Activated naive CD4-positive, alpha-beta T cell treated with anti-CD3 and anti-CD28 coated beads for 36 hours (primary cell): ENCODE measurements around the gene EPB42. TPM values are rescaled to one million over a fixed set of nuclear protein-coding genes. Genes with fewer than 3 reads are reported as not detected.

Experiments used
- CTCF ChIA-PET: fragments of 350-600 bp; sonication (Branson Sonifier 250); formaldehyde crosslinking; loops from one replicate; lab custom pipeline; 2021; ENCODE audit warnings: antibody characterized with exemption; lab: Charles Lee
- DNase-seq: peaks from one replicate; pipeline ENCODE4 v3.0.0-alpha.2; 2020
- H3K27ac Mint-ChIP-seq: one replicate; pipeline ENCODE4 v1.8.0; 2021; ENCODE audit warnings: mild to moderate bottlenecking, mixed read lengths
- H3K27me3 Mint-ChIP-seq: one replicate; pipeline ENCODE4 v1.8.0; 2021; ENCODE audit warnings: low read depth, mixed read lengths
- H3K36me3 Mint-ChIP-seq: one replicate; pipeline ENCODE4 v1.8.0; 2021; ENCODE audit warnings: low read depth, mixed read lengths
- H3K4me1 Mint-ChIP-seq: one replicate; pipeline ENCODE4 v1.8.0; 2021; ENCODE audit warnings: low read depth, mixed read lengths
- H3K4me3 Mint-ChIP-seq: one replicate; pipeline ENCODE4 v1.8.0; 2021; ENCODE audit warnings: mild to moderate bottlenecking, moderate library complexity, mixed read lengths
- H3K9me3 Mint-ChIP-seq: one replicate; pipeline ENCODE4 v1.8.0; 2021; ENCODE audit warnings: mixed read lengths
- intact Hi-C: fragments of 100-400 bp; cut with micrococcal nuclease; formaldehyde crosslinking; loops from one replicate; pipeline ENCODE4 v1.15.1; 2023
- total RNA-seq, 2 experiments: library from RNA; stranded (reverse); gene quantifications; one replicate each; pipeline ENCODE4 v1.2.3, GENCODE V29; 2021

EPB42 gene
- total RNA-seq, 2 experiments from 2014 or later, result not detected

DNA sequence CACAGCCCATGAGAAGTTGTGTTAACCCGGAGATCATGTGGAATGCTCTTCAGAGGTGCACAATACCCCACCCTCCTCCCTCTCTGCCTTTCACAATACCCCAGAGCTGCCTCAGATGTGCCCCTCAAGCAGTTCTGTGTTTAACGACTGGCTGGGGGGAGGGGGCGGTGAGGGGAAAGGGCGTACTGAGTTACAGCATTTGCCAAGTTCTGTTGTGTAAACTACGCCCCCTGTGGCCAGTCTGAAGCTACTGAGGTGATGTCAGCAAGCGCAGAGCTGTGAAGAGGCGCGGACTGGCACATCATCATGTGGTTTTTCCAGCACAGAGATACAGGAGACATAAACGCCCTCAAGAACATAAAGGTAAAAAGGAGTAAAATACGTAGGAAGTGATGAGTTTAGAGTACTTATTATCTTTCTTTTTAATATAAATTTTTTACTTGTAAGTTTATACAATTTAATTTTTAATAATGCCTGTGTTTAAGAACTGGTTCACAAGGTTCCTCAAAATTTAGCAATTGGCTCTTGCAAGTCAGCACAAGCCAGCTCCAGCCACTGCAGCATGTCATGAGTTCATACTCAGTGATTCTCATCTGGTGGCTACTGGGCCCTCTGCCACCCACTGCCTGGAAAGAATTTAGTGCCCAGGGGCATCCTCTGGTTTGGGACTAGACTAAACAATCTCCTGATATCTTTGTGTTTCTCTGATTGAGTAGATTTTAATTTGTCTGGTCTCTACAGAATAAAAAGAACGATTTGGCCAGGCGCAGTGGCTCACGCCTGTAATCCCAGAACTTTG lies 1.7 kb downstream of the EPB42 start:
- peaks cover 5% of the 10 kb centered on the region for H3K27me3 Mint-ChIP-seq
- peaks cover 3% of the 10 kb centered on the region for H3K9me3 Mint-ChIP-seq
- H3K36me3 Mint-ChIP-seq, result no peaks in the 10 kb centered on the region
- no peak overlapping the region for H3K27ac Mint-ChIP-seq
- peak; percentile 37 for DNase-seq
- CTCF ChIA-PET, result interaction anchor here (1.6 kb wide), 1 partner anchor 66 kb away, joined by 7 read pairs; no protein-coding TSS in a partner anchor
- H3K4me3 Mint-ChIP-seq, result no peak overlapping the region
- intact Hi-C loops, result no loop called here
- no peaks in the 10 kb centered on the region for H3K4me1 Mint-ChIP-seq

DNA sequence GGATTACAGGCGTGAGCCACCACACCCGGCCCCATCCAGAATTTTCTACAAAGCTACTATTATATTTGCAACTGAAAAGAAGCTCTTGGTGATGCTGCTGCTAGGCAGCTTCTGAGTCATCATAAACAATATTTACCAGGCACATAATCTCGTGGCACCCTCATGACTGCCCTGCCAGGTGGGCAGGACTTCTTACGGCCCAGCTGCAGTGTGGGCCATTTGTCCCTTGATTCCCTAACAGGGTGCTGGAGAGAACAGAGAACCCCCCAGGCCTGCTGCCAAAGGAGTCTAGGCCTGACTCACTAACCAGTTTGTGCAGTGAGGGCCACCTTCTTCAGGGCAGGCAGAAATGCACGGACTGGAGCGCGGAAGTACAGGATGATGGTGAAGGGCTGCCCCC lies 4.9 kb downstream of the EPB42 start:
- H3K4me3 Mint-ChIP-seq, result no peak overlapping the region
- H3K9me3 Mint-ChIP-seq, result peaks cover 3% of the 10 kb centered on the region
- no peaks in the 10 kb centered on the region for H3K36me3 Mint-ChIP-seq
- H3K27me3 Mint-ChIP-seq, result peaks cover 5% of the 10 kb centered on the region
- no peak for DNase-seq
- CTCF ChIA-PET, result interaction anchor here (0.6 to 2.0 kb wide), 4 partner anchors 10 to 156 kb away, joined by 3 to 9 read pairs (median 3); no protein-coding TSS in a partner anchor
- no peak overlapping the region for H3K27ac Mint-ChIP-seq
- intact Hi-C loops, result no loop called here
- H3K4me1 Mint-ChIP-seq, result no peaks in the 10 kb centered on the region

DNA sequence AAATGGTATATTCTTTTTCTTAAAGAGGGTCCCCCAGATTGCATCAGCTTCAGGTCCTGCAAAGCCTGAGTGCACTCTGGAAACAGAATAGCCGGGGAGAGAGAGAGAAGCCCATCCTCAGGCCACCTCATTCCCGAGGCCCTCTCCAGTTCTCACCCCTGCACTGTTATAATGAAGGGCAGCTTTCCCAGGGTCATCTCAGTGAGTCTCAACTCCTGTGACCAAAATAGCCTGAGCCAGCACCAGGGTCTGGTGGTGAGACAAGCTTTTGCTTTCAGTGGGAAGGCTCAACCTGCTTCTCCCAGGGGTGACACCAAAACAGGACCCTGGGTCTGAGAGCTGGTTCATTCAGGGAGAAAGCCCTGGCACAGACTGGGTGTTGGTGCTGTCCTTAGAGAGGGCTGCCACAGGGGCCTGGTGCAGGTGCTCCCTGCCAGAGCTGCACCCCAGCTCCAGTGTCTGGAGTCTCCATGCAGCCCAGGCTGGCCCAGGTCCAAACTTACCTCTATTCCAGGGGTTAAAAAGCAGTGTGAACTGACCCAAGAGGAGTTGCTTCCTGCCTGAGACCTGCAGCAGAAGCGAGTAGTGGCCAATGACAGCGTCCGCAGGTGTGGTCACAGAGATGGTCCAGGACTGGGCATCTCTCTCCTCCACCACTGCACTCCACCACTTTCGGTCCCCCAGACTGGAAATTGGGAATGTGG lies 6.1 kb downstream of the EPB42 start:
- intact Hi-C loops, result no loop called here
- CTCF ChIA-PET, result interaction anchor here (1.0 to 1.1 kb wide), 2 partner anchors 10 to 15 kb away, joined by 5 read pairs; no protein-coding TSS in a partner anchor
- Mint-ChIP-seq H3K4me3 (no peak overlapping the region), H3K27ac (no peak overlapping the region), H3K4me1 (no peaks in the 10 kb centered on the region), H3K27me3 (no peaks in the 10 kb centered on the region), H3K9me3 (peaks cover 3% of the 10 kb centered on the region), H3K36me3 (no peaks in the 10 kb centered on the region)
- DNase-seq, result no peak

DNA sequence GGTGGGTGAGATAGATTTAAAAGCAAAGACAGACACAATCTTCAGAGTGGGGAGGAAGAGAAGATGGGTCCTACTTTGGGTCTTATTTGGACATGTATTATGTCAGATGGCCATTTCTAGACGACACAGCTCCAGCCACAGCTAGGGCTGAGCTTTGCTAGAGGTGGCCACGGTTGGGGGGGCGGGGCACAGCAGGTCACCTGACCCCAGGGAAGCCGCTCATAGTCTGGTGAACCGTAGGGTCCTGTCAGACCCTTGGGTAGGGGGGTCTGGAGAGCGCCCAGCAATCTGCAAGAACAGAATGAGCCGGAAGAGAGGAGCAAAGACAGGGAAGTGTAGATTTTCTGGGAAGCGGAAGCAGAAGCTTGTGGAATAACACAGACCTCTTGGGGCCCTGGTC lies 6.6 kb downstream of the EPB42 start:
- Mint-ChIP-seq H3K4me3 (no peak overlapping the region), H3K27ac (no peak overlapping the region), H3K36me3 (no peaks in the 10 kb centered on the region), H3K4me1 (no peaks in the 10 kb centered on the region), H3K27me3 (no peaks in the 10 kb centered on the region), H3K9me3 (peaks cover 3% of the 10 kb centered on the region)
- CTCF ChIA-PET, result interaction anchor here (1.0 to 1.1 kb wide), 3 partner anchors 10 to 71 kb away, joined by 3 to 5 read pairs (median 5); no protein-coding TSS in a partner anchor
- intact Hi-C loops, result no loop called here
- no peak for DNase-seq

DNA sequence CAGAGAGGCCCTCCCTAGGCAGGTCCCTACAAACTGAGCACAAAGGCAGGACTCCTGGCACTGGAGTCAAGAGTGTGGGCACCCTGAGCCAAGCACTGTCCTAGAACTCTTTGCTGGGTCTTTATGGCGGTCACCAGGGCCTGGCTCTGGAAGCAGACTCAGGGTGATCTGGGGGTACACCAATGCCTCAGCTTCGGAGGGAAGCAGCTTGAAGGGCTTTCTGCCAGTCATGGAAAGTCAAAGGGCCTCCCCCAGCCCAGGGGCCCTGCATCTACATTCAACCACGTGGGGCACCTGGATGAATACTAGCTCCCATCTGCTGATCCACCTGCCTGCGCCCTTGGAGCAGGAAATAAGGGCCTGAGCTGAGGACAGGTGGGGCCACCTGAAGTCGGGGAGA lies 7.4 kb downstream of the EPB42 start:
- no peaks in the 10 kb centered on the region for H3K36me3 Mint-ChIP-seq

DNA sequence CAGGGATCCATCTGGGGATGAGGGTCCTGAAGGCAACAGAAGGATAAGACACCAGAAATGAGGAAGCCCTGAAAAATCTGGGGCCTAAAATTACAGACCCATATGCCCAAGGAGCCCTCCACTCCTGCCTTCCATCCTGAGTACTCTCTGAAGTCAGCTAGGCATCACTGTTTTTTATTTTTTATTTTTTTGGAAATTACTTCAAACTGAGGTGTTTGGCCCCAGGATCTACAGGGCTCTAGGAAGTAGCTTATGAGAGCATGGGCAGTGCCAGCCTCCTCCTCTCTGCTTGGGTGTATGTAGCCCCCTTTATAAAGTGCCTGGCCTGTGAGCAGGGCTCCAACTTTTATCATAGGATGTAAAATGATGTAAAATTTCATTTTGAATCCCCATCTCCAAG lies 7.9 kb downstream of the EPB42 start:
- peaks cover 5% of the 10 kb centered on the region for H3K27me3 Mint-ChIP-seq
- H3K4me3 Mint-ChIP-seq, result no peak overlapping the region
- intact Hi-C loops, result no loop called here
- no peaks in the 10 kb centered on the region for H3K4me1 Mint-ChIP-seq
- H3K36me3 Mint-ChIP-seq, result no peaks in the 10 kb centered on the region
- no peak for DNase-seq
- H3K9me3 Mint-ChIP-seq, result peaks cover 3% of the 10 kb centered on the region
- no peak overlapping the region for H3K27ac Mint-ChIP-seq
- CTCF ChIA-PET, result interaction anchor here (0.9 to 1.1 kb wide), 3 partner anchors 12 to 72 kb away, joined by 3 to 5 read pairs (median 4); no protein-coding TSS in a partner anchor

More for the DNA sequence above, 7.4 kb downstream of the EPB42 start:
- H3K4me1 Mint-ChIP-seq, result no peaks in the 10 kb centered on the region
- no peak overlapping the region for H3K4me3 Mint-ChIP-seq
- DNase-seq, result no peak
- peaks cover 5% of the 10 kb centered on the region for H3K27me3 Mint-ChIP-seq
- H3K9me3 Mint-ChIP-seq, result peaks cover 3% of the 10 kb centered on the region
- intact Hi-C loops, result no loop called here
- CTCF ChIA-PET, result interaction anchor here (0.9 to 1.1 kb wide), 2 partner anchors 12 to 72 kb away, joined by 3 to 5 read pairs; no protein-coding TSS in a partner anchor
- no peak overlapping the region for H3K27ac Mint-ChIP-seq

DNA sequence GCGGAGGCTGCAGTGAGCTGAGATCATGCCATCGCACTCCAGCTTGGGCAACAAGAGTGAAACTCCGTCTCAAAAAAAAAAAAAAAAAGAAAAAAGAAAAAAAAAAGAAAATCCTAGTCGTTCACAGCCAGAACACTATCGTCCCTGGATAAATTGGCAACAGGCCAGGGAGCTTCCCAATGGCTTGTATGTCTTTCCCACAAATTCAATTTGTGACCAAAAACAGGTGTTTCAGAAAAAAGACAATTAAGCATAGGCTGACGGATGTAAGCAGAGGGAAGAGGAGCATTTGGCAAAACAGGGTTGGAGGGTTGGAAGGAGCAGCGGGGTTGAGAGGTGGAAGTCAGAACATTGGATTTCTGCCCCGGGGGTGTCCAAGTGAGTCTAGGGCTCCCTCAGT lies 8.5 kb downstream of the EPB42 start:
- DNase-seq, result no peak
- no peaks in the 10 kb centered on the region for H3K4me1 Mint-ChIP-seq

DNA sequence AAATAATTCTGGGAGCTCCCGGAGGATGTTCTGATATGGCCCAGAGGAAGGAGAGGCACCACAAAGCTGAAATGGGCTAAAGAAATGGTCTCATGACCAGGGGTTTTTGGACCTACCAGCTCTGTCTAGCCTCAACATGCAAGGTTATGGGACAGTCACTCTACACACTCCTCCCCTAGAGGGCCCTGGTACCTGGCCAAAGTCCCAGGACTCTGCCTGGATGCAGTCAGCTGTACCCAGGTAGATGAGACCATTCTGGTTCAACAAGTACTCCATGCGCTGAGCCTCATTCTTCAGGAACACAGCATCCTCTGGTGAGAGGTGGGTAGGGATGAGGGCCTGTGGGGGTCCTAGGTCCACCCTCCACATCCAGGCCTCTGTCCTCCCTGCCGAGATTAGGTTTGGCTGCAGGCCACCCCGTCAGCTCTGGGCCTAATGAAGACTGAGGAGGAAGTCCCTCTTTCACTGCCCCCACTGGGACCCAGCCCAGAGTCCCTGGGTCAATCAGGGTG lies 9.5 kb downstream of the EPB42 start:
- H3K27ac Mint-ChIP-seq, result no peak overlapping the region
- intact Hi-C loops, result no loop called here
- H3K36me3 Mint-ChIP-seq, result no peaks in the 10 kb centered on the region
- no peak for DNase-seq
- CTCF ChIA-PET, result interaction anchor here (2.5 kb wide), 1 partner anchor 14 kb away, joined by 8 read pairs; no protein-coding TSS in a partner anchor
- no peaks in the 10 kb centered on the region for H3K4me1 Mint-ChIP-seq
- H3K9me3 Mint-ChIP-seq, result no peaks in the 10 kb centered on the region
- H3K27me3 Mint-ChIP-seq, result peaks cover 5% of the 10 kb centered on the region
- H3K4me3 Mint-ChIP-seq, result no peak overlapping the region

More for the DNA sequence above, 8.5 kb downstream of the EPB42 start:
- CTCF ChIA-PET, result interaction anchor here (0.6 to 2.5 kb wide), 4 partner anchors 13 to 73 kb away, joined by 3 to 8 read pairs (median 4); no protein-coding TSS in a partner anchor
- intact Hi-C loops, result no loop called here
- Mint-ChIP-seq H3K9me3 (peaks cover 3% of the 10 kb centered on the region), H3K4me3 (no peak overlapping the region), H3K36me3 (no peaks in the 10 kb centered on the region), H3K27ac (no peak overlapping the region), H3K27me3 (peaks cover 5% of the 10 kb centered on the region)

DNA sequence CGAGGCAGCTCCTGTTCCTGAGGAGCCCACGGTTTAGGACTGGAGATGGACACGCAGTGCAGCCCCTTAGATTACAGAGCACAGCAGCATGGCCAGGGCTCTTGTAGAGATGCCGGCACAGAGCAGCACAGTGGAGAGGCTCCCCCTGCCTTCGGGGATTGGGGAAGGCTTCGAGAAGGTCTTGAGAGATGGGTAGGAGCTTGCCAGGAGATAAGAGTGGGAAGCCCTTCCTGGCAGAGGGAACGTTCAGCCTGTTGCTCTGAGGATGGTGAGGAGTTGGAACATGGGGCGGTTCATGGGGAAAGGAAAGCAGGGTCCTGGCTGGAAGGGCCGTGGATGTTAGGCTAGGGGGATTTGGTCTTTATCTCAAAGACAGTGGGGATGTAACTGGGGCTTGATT lies 10.0 kb downstream of the EPB42 start:
- no peaks in the 10 kb centered on the region for H3K36me3 Mint-ChIP-seq
- no peak overlapping the region for H3K27ac Mint-ChIP-seq
- CTCF ChIA-PET, result interaction anchor here (2.5 kb wide), 1 partner anchor 14 kb away, joined by 8 read pairs; no protein-coding TSS in a partner anchor
- no peaks in the 10 kb centered on the region for H3K9me3 Mint-ChIP-seq
- H3K4me1 Mint-ChIP-seq, result no peaks in the 10 kb centered on the region
- no peak overlapping the region for H3K4me3 Mint-ChIP-seq
- H3K27me3 Mint-ChIP-seq, result peaks cover 5% of the 10 kb centered on the region
- intact Hi-C loops, result no loop called here
- DNase-seq, result no peak

DNA sequence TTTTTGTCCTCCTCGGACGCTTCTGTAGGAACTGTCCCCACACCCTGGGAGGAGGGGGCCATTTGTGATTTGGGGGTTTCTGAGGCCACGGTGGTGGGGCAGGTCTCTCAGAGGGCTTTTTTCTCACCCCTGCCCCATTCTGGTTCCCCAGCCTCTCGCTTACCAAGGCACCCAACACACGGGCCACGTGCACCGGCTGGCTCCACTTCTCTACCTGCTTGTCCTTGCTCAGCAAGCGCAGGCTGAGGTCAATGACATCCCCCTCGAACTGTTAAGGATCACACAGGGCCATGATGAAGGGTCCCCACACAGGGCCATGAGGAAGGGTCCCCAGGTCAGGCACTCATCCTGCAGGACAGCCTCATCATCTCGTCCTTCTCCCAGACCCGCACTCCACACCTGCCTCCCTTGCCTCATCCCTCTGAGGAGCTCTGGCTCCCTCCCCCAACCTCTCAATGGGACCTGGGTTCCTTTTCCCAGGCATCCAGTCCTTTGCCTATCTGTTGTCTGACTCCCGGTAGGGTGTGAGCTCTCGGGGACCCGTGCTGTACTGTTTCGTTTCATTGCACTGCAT lies 10.6 kb downstream of the EPB42 start:
- H3K27ac Mint-ChIP-seq, result no peak overlapping the region
- H3K27me3 Mint-ChIP-seq, result peaks cover 5% of the 10 kb centered on the region
- H3K4me3 Mint-ChIP-seq, result no peak overlapping the region
- no peaks in the 10 kb centered on the region for H3K9me3 Mint-ChIP-seq
- no peaks in the 10 kb centered on the region for H3K4me1 Mint-ChIP-seq
- no peak for DNase-seq
- H3K36me3 Mint-ChIP-seq, result no peaks in the 10 kb centered on the region
- CTCF ChIA-PET, result interaction anchor here (2.5 kb wide), 1 partner anchor 15 kb away, joined by 8 read pairs; no protein-coding TSS in a partner anchor
- intact Hi-C loops, result no loop called here

DNA sequence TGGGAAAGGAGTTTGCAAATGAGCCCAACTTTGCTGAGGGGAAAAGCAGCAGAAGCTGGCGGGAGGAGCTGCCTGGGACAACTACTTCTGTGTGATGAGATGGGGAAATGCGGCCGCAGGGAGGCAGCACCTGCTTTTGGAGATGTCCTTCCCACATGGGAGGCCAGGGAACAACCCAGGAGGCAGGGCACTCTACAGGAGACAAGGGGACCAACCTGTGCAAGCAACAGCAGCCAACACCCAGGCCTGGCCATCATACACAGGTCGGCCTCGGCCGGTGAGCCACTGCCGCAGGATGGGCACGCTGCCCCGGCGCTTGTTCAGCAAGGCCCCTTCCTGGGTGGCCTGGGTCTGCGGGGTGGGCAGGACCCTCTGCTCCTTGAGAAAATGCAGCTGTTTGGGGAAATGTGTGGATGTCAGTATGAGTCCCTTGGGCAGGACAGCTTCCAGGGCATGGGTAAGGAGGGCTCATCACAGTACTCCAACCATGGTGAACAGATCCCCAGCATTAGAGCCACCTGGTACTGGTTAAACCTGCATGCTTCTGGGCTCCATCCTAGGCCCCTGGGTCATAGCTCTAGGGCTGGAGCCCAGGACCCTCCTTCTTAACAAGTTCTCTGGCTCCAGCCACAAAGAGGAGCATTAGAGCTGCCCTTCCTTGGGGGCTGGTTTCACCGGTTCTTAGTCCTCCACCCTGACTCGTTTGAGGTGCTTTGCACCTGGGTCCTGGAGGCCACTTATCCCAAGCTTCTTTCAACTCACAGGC lies 11.6 kb downstream of the EPB42 start:
- Mint-ChIP-seq H3K4me3 (no peak overlapping the region), H3K36me3 (no peaks in the 10 kb centered on the region), H3K27me3 (peaks cover 5% of the 10 kb centered on the region), H3K4me1 (peaks cover 3% of the 10 kb centered on the region), H3K27ac (no peak overlapping the region), H3K9me3 (no peaks in the 10 kb centered on the region)
- DNase-seq, result peak; percentile 20
- intact Hi-C loops, result no loop called here
- CTCF ChIA-PET, result no interaction called here
